ENCODE measurements around the gene TMOD3.

GRCh38 chr15:51889486-51889885 lies 60.0 kb downstream of the TMOD3 start:
- TF ChIP-seq POLR2A (IDR thresholded peaks at IDR 0.05) (no peak), CTCF (IDR thresholded peaks at IDR 0.05) (no peak)
